T-helper 22 cell (primary cell): ENCODE data around the gene RASA3.
"Not testable (repeated sequence)": the region's sequence is repeated elsewhere in the genome, so short reads cannot be mapped to it uniquely, and the experiment has no call there.

ENCODE experiments used
- DNase-seq: peaks from one replicate; pipeline ENCODE4 v3.0.0-alpha.2; 2020; ENCODE audit warnings: low read depth

Gene RASA3

GRCh38 chr13:114155926-114156883 is 23.8 kb upstream of the RASA3 start:
- no peak for DNase-seq

GRCh38 chr13:114155320-114155719 is 22.9 kb upstream of the RASA3 start:
- no peak for DNase-seq

GRCh38 chr13:114154476-114154875 is 22.1 kb upstream of the RASA3 start:
- no peak for DNase-seq

- no peak for DNase-seq
Observed at GRCh38 chr13:114153485-114154080, 21.2 kb upstream of the RASA3 start.

- DNase-seq, result no peak
Observed at GRCh38 chr13:114152831-114153371, 20.5 kb upstream of the RASA3 start.

GRCh38 chr13:114152285-114152645 is 19.8 kb upstream of the RASA3 start:
- no peak for DNase-seq

- DNase-seq, result no peak
Observed at GRCh38 chr13:114151565-114152284, 19.3 kb upstream of the RASA3 start.

GRCh38 chr13:114151031-114151430 is 18.6 kb upstream of the RASA3 start:
- no peak for DNase-seq

GRCh38 chr13:114149774-114150740 is 17.6 kb upstream of the RASA3 start:
- no peak for DNase-seq

- not testable (repeated sequence) for DNase-seq
Observed at GRCh38 chr13:114148886-114149285, 16.5 kb upstream of the RASA3 start.

GRCh38 chr13:114148521-114148855 is 16.1 kb upstream of the RASA3 start:
- peak; percentile 90 for DNase-seq

GRCh38 chr13:114147803-114148520 is 15.5 kb upstream of the RASA3 start:
- no peak for DNase-seq

- DNase-seq, result no peak
Observed at GRCh38 chr13:114146629-114147028, 14.2 kb upstream of the RASA3 start.

GRCh38 chr13:114146173-114146572 is 13.8 kb upstream of the RASA3 start:
- no peak for DNase-seq

GRCh38 chr13:114145722-114146121 is 13.3 kb upstream of the RASA3 start:
- no peak for DNase-seq

GRCh38 chr13:114145256-114145655 is 12.8 kb upstream of the RASA3 start:
- DNase-seq, result no peak

GRCh38 chr13:114144606-114145244 is 12.3 kb upstream of the RASA3 start:
- DNase-seq, result no peak

- DNase-seq, result no peak
Observed at GRCh38 chr13:114143806-114144605, 11.6 kb upstream of the RASA3 start.
